ENCODE results near the gene CCDC122.

CCDC122 gene

GRCh38 chr13:43878892-43879754, at the start of gene CCDC122:
Gene CCDC122 (minus strand): TSS chr13:43879740. CDS start chr13:43869376, 10,364 bp downstream.
- DNase-seq, result peak; percentile 77

DNA sequence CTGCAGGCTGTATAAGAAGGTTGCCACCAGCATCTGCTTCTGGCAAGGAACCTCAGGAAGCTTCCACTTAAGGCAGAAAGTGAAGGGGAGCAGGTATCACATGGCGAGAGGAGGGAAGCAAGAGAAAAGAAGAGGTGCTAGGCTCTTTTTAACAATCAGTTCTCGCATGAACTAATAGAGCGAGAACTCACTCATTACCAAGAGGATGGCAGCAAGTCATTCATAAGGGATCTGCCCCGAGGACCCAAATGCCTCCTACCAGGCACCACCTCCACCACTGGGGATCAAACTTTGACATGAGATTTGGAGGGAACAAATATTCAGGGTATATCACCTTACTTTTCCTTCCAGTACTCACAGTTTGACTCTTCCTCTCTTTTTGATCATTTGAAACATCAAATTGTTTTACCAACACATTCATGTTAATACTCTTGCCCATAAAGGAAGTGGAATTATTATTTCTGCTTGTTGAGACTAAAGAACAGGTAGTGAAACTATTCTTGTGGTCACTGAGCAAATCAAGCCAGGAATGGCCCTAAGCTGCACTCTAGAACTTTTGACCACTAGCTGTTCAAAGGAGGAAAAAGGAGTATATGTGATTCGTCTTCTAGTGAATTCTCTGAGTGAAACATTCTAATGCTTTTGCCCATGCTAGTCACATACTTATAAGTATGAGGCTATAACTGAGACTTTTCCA, 45.2 kb upstream of the CCDC122 start:
- DNase-seq, result no peak

GRCh38 chr13:43920965-43921674, 41.6 kb upstream of the CCDC122 start:
- no peak for DNase-seq

GRCh38 chr13:43918636-43919035, 39.1 kb upstream of the CCDC122 start:
- no peak for DNase-seq

DNA sequence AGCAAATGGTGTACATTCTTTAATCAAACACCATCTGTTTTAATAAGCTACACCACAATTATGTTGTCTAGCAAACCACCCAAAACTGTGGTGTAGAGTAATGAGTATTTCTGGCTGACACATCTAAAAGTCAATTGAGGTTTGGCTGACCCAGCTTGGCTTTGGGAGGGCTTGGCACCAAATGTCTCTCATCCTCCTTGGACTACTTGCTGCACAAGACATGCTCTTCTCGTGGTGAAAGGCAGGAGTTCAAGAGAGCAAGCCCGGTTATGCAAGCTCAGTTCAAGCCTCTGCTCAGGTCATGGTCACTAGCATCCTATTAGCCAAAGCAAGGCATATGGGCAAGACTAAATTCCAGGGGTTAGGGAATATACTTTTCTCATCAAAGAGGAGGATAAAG, 37.3 kb upstream of the CCDC122 start:
- DNase-seq, result no peak

- DNase-seq, result no peak
Measured at GRCh38 chr13:43915451-43915850, 35.9 kb upstream of the CCDC122 start.

DNA sequence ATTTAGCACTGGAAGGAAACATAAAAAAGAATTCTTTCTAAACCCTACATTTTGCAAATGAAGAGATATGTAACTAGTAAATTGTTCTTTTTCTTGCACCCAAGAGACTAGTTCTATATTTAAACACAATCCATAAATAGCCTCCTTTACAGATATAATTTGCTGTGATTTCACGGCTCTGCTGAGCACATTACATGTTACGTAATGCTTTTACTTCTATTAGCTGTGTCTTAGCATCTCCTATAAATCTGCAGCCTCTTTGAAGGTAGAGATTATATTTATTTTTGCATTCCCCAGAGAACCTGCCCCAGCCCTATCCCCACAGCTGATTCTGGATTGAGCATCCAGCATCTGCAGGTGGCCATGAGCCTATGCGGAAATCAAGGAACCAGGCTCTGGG, 32.3 kb upstream of the CCDC122 start:
- DNase-seq, result no peak

GRCh38 chr13:43911278-43911677, 31.7 kb upstream of the CCDC122 start:
- no peak for DNase-seq

- no peak for DNase-seq
Measured at GRCh38 chr13:43910856-43911255, 31.3 kb upstream of the CCDC122 start.

DNA sequence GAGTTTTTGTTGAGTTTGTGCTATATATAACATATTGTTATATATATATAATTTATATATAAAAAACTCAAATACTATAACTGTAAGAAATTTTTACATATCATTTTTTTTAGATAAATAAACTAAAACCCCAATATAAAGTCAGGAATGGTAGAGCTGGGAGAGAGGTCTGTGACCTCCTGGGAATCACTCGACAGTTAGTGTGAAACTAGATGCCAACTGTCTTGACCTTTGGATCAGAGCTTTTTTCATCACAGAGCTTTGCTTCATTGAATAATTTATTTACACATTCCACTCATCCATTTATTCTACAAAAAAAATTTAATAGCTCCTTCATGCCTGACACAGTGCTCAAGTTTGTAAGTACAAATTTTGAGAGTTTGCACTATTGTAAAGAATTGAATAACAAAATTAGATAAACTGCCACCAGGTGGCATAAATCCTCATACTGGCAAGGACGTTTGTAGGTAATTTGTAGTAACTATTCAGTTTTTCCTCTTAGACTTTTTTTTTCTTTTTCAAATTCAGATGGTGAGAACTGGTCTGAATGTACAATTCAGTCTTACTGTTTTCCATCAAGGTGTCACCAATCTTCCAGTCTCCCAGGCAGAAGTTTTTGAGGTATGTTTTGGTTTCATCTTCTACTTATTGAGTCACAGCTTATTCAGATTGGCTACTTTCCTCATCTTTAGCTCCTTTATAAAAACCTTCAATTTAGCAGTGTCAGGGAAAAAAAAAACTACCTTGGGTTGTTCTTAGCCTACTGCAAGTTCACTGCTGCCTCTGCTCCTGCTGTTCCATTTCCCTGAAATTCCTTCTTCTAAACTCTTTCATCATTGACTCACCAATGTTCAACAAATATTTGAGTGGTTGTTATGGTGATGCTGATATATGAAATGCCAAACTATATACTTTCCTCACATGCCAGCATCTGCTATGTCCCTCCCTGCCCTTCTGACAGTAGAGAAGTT, 28.9 kb upstream of the CCDC122 start:
- no peak for DNase-seq

GRCh38 chr13:43905435-43906031, 26.0 kb upstream of the CCDC122 start:
- DNase-seq, result no peak

GRCh38 chr13:43895940-43896339, 16.4 kb upstream of the CCDC122 start:
- DNase-seq, result no peak

- no peak for DNase-seq
Measured at GRCh38 chr13:43894438-43894837, 14.9 kb upstream of the CCDC122 start.

GRCh38 chr13:43884222-43884621, 4.7 kb upstream of the CCDC122 start:
- DNase-seq, result no peak

GRCh38 chr13:43883631-43884030, 4.1 kb upstream of the CCDC122 start:
- no peak for DNase-seq

GRCh38 chr13:43881580-43881979, 2.0 kb upstream of the CCDC122 start:
- no peak for DNase-seq

DNA sequence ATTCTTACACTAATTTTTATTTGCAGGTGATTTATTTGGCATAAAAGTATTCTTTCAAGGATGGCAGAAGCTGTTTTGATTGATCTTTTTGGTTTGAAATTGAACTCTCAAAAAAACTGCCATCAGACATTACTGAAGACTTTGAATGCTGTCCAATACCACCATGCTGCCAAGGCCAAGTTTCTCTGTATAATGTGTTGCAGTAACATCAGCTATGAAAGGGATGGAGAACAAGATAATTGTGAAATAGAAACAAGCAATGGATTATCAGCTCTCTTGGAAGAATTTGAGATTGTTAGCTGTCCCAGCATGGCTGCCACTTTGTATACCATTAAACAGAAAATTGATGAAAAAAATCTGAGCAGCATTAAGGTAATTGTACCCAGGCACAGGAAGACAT, 1.4 kb upstream of the CCDC122 start:
- DNase-seq, result no peak

DNA sequence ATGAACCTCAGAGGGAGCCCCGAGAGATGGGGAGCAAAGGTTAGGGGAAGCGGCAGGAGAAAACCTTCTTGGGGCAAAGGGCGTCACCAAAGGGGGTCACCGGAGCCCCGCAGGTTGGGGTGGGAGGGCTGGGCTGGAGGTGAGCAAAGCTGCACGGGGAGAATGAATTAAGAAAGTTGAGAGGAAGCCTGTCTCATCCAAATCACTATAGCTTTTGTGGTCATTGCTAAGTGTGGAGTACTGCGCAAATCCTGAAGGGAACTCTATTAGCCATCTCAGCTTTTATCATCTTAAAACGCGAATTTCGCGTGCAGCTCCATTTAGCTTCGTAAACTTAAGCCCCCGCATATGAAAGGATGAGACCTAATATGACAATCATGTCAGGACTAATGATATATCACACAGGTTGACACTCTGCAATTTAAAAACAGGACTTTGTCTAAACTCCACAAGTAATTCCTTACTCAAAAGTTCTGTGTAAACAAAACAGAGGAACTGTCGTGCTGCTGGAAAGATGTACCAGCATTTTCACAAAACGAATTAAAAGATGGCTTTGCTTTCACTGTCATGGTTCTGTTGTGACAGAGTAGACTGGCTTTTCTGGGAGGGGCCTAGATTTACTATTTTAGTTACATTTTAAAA, 795 bp upstream of the CCDC122 start:
- no peak for DNase-seq

DNA sequence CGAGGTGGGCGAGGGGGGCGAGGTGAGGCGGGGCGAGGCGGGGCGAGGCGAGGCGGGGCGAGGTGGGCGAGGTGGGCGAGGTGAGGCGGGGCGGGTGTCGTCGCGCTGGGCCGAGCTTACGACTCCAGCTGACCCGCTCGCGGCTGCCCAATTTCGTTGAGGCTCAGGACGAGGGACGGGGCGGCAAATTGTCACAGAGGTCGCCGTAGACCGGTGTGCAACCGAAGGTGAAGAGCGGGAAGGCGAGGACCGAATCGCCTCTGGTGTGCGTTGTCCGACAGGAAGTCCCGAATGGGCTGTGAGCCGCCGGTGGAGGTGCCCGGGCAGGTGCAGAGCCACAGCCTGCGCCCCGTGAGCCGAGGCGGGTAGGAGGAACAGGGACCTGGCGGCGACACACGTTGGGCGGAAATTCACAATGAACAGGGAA, 228 bp upstream of the CCDC122 start, which contains the start of gene LACC1:
Gene LACC1 (plus strand): TSS at position 150 of the 427 bp plus-strand sequence. CDS start 1,082 bp downstream, outside the sequence.
- peak; percentile 73 for DNase-seq

DNA sequence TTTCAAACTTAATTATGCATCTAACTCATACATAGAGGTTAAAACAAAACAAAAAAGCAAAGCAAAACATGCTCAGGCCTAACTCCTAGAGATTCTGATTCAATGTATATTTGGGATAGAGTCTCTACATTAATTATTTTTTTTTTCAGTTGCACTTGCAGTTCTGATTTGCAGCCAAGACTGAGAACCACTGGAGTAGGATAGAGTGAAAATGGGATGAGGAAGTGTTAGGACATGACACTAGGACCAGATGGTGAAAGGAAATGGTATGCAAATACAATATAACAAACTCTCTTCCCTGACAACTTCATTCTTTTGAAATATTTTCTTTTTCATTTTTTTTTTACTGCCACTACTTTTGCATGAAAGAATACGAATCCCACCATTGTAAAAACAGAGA, 1.8 kb downstream of the CCDC122 start:
- no peak for DNase-seq

DNA sequence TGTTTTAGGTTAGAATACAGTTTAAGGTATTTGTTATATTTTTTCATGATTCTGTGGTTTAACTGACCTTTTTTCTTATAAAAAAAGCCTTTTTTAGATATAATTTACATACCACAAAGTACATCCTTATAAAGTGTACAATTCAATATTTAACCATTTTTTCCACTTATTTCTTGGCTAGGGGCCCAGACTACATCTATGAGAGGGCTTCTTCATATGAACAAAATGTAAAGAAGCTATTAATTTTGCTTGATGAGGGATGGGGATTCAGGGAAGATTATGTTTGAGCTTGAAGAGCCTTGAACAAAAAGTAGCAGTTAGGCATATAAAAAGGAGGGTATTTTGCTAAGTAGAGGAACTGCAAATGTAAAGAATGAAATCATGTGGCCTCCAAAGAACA, 2.2 kb downstream of the CCDC122 start:
- DNase-seq, result no peak

Measured in stimulated activated naive CD4-positive, alpha-beta T cell treated with Interleukin-2 at 50 U/mL for 16 hours (primary cell).